SK-N-SH treated with all-trans-retinoic acid at 6 μM for 48 hours (cell line): ENCODE results near the gene SYNJ2.

Source experiments
- ATAC-seq: fragments of 200-7000 bp; cut with Tn5 transposase; 3 replicates; pipeline ENCODE4 v1.9.1; 2020; ENCODE audit warnings: mild to moderate bottlenecking, moderate library complexity
- ARNTL ChIP-seq: fragments of 450-650 bp; formaldehyde crosslinking; IDR thresholded peaks from 2 replicates; pipeline ENCODE4 v1.5.0; 2020; ENCODE audit warnings: low read depth, mild to moderate bottlenecking, moderate library complexity, borderline replicate concordance
- BACH2 ChIP-seq: fragments of 250-450 bp; sonication (Bioruptor Pico); IDR thresholded peaks from 2 replicates; pipeline ENCODE4 v1.9.0; 2021; ENCODE audit warnings: mild to moderate bottlenecking, borderline replicate concordance
- CREB5 ChIP-seq: fragments of 250-450 bp; sonication (Bioruptor Pico); IDR thresholded peaks from 2 replicates; pipeline ENCODE4 v1.5.1; 2020; ENCODE audit warnings: low read depth, mild to moderate bottlenecking, moderate library complexity
- CSDC2 ChIP-seq: fragments of 250-450 bp; sonication (Bioruptor Pico); IDR thresholded peaks from 2 replicates; pipeline ENCODE4 v1.5.0; 2020; ENCODE audit warnings: mild to moderate bottlenecking, moderate library complexity
- CSRNP3 ChIP-seq: fragments of 250-450 bp; sonication (Bioruptor Pico); IDR thresholded peaks from 2 replicates; pipeline ENCODE4 v1.5.1; 2021; ENCODE audit warnings: mild to moderate bottlenecking, moderate library complexity
- ESRRG ChIP-seq: fragments of 250-450 bp; sonication (Bioruptor Pico); IDR thresholded peaks from 2 replicates; pipeline ENCODE4 v1.6.1; 2021; ENCODE audit warnings: mild to moderate bottlenecking
- GLIS3 ChIP-seq: fragments of 250-450 bp; sonication (Bioruptor Pico); IDR thresholded peaks from 2 replicates; pipeline ENCODE4 v1.5.0; 2020; ENCODE audit warnings: mild to moderate bottlenecking, moderate library complexity
- ISL1 ChIP-seq: fragments of 250-450 bp; sonication (Bioruptor Pico); IDR thresholded peaks from 2 replicates; pipeline ENCODE4 v2.1.2; 2022; ENCODE audit warnings: mild to moderate bottlenecking, moderate library complexity
- OSR1 ChIP-seq: fragments of 250-450 bp; sonication (Bioruptor Pico); IDR thresholded peaks from 2 replicates; pipeline ENCODE4 v1.8.0; 2022; ENCODE audit warnings: moderate library complexity, mild to moderate bottlenecking, inconsistent platforms
- PPARA ChIP-seq: fragments of 250-450 bp; sonication (Bioruptor Pico); IDR thresholded peaks from 2 replicates; pipeline ENCODE4 v1.5.0; 2020; ENCODE audit warnings: mild to moderate bottlenecking, borderline replicate concordance
- SNAI2 ChIP-seq: fragments of 250-450 bp; sonication (Bioruptor Pico); IDR thresholded peaks from 2 replicates; pipeline ENCODE4 v1.5.0; 2020; ENCODE audit warnings: mild to moderate bottlenecking, moderate library complexity
- TOX ChIP-seq: fragments of 250-450 bp; sonication (Bioruptor Pico); IDR thresholded peaks from 2 replicates; pipeline ENCODE4 v1.8.0; 2021; ENCODE audit warnings: mild to moderate bottlenecking, moderate library complexity, borderline replicate concordance
- TSHZ2 ChIP-seq: fragments of 250-450 bp; sonication (Bioruptor Pico); IDR thresholded peaks from 2 replicates; pipeline ENCODE4 v1.5.0; 2020; ENCODE audit warnings: mild to moderate bottlenecking, moderate library complexity
- ZC3H10 ChIP-seq: fragments of 250-450 bp; sonication (Bioruptor Pico); IDR thresholded peaks from 2 replicates; pipeline ENCODE4 v1.5.1; 2021; ENCODE audit warnings: mild to moderate bottlenecking, moderate library complexity
- ZFP3 ChIP-seq: fragments of 250-450 bp; sonication (Bioruptor Pico); IDR thresholded peaks from 2 replicates; pipeline ENCODE4 v1.5.0; 2020; ENCODE audit warnings: mild to moderate bottlenecking, moderate library complexity
- ZNF565 ChIP-seq: fragments of 450-650 bp; formaldehyde crosslinking; conservative IDR thresholded peaks from 2 replicates; pipeline ENCODE4 v1.5.0; 2020; ENCODE audit warnings: low read depth, mild to moderate bottlenecking, moderate library complexity
- ZNF8 ChIP-seq: fragments of 450-650 bp; formaldehyde crosslinking; IDR thresholded peaks from 2 replicates; pipeline ENCODE4 v1.5.0; 2020; ENCODE audit warnings: mild to moderate bottlenecking, moderate library complexity
- TF ChIP-seq, protein P1 (sequence below): fragments of 250-450 bp; sonication (Bioruptor Pico); IDR thresholded peaks from 2 replicates; pipeline ENCODE4 v1.8.0; 2021; ENCODE audit warnings: low read depth, mild to moderate bottlenecking, moderate library complexity, borderline replicate concordance
- TF ChIP-seq, protein P2 (sequence below): fragments of 250-450 bp; sonication (Bioruptor Pico); IDR thresholded peaks from 2 replicates; pipeline ENCODE4 v1.8.0; 2020; ENCODE audit warnings: mild to moderate bottlenecking, moderate library complexity, borderline replicate concordance

Gene SYNJ2

DNA sequence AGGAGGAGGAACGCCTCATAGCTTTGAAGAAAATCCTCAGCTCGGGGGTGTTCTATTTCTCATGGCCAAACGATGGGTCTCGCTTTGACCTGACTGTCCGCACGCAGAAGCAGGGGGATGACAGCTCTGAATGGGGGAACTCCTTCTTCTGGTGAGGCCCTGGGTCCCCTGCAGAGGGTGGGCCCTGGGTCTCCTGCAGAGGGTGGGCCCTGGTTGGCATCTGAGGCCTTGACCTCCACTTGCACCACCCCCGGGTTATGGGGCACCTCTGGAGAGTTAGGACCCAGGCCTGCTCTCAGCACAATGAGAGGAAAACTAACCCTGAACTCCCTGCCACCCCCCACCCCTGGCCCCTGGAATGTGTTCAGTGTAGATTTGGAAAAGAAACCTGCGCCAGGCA lies 47.2 kb downstream of the SYNJ2 start (continued):
- no peak for TF ChIP-seq TSHZ2 (CRISPR knock-in tag)
- TF ChIP-seq SNAI2 (CRISPR knock-in tag) = no peak

DNA sequence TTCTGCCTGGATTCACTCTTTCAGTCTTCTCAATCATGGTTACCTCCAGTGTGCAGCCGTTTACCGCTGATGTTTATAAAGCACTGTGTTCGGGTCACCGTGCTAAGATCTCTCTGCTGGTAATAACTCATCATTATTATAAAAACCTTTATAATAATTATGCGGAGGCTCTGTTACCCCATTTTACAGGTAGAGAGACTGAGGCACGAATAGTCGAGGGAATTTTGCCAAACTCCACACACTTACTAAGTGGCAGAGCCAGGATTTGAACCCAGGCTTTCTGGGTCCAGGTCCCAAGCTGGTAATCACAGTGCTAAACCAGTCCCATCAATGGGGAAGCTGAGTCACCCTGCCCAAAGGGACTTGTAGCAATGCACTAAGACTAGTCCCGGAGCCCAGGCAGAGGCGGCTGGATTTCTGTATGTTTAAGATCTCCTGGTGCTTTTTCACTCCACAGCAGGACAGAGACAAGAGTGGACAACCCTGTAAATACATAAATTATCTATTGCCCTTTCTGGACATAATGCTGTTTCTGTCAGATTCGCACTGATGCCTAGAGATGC lies 48.1 kb downstream of the SYNJ2 start:
- TF ChIP-seq SNAI2 (CRISPR knock-in tag) (no peak), ESRRG (CRISPR knock-in tag) (no peak), OSR1 (CRISPR knock-in tag) (no peak), CSDC2 (CRISPR knock-in tag) (no peak), GLIS3 (CRISPR knock-in tag) (no peak), TOX (CRISPR knock-in tag) (no peak), CSRNP3 (CRISPR knock-in tag) (no peak), PPARA (CRISPR knock-in tag) (no peak), BACH2 (CRISPR knock-in tag) (no peak), ZC3H10 (CRISPR knock-in tag) (no peak), ZFP3 (CRISPR knock-in tag) (no peak), CREB5 (CRISPR knock-in tag) (no peak), TSHZ2 (CRISPR knock-in tag) (no peak), ISL1 (CRISPR knock-in tag) (no peak), ZNF565 (no peak), ARNTL (CRISPR knock-in tag) (no peak), ZNF8 (CRISPR knock-in tag) (no peak)
- TF ChIP-seq, protein P1, sequence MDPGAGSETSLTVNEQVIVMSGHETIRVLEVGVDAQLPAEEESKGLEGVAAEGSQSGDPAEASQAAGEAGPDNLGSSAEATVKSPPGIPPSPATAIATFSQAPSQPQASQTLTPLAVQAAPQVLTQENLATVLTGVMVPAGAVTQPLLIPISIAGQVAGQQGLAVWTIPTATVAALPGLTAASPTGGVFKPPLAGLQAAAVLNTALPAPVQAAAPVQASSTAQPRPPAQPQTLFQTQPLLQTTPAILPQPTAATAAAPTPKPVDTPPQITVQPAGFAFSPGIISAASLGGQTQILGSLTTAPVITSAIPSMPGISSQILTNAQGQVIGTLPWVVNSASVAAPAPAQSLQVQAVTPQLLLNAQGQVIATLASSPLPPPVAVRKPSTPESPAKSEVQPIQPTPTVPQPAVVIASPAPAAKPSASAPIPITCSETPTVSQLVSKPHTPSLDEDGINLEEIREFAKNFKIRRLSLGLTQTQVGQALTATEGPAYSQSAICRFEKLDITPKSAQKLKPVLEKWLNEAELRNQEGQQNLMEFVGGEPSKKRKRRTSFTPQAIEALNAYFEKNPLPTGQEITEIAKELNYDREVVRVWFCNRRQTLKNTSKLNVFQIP (CRISPR knock-in tag) = no peak
- TF ChIP-seq, protein P2, sequence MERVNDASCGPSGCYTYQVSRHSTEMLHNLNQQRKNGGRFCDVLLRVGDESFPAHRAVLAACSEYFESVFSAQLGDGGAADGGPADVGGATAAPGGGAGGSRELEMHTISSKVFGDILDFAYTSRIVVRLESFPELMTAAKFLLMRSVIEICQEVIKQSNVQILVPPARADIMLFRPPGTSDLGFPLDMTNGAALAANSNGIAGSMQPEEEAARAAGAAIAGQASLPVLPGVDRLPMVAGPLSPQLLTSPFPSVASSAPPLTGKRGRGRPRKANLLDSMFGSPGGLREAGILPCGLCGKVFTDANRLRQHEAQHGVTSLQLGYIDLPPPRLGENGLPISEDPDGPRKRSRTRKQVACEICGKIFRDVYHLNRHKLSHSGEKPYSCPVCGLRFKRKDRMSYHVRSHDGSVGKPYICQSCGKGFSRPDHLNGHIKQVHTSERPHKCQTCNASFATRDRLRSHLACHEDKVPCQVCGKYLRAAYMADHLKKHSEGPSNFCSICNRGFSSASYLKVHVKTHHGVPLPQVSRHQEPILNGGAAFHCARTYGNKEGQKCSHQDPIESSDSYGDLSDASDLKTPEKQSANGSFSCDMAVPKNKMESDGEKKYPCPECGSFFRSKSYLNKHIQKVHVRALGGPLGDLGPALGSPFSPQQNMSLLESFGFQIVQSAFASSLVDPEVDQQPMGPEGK (CRISPR knock-in tag) = no peak
- no peak for ATAC-seq
